Spleen (tissue), 11 donors: Measurements from ENCODE around the gene CABLES1. TPM values are rescaled to one million over a fixed set of nuclear protein-coding genes. Genes with fewer than 3 reads are reported as not detected.

Experiments used
- DNase-seq: peaks from one replicate; pipeline ENCODE4 v3.0.0-alpha.2; 2020
- H3K27ac ChIP-seq, 8 donors: fragments of 200-600 bp; sonication (generic) in 7 of 8; 1 replicate in 4 of 8; 2 replicates in 4 of 8; pipeline versions ENCODE4 v1.5.0 to v1.8.0; 2016 to 2021; ENCODE audit warnings: inconsistent platforms in 4 of 8, mild to moderate bottlenecking in 4 of 8, moderate library complexity in 1 of 8
- H3K27me3 ChIP-seq, 7 donors: fragments of 200-600 bp; sonication (generic) in 6 of 7; replicated peaks in 1 of 7; 1 replicate in 4 of 7; 2 replicates in 3 of 7; pipeline versions ENCODE4 v1.5.0 to v1.8.0; 2016 to 2021; ENCODE audit warnings: inconsistent platforms in 3 of 7, mild to moderate bottlenecking in 1 of 7
- H3K36me3 ChIP-seq, 6 donors: fragments of 200-600 bp; sonication (generic) in 5 of 6; 1 replicate in 4 of 6; 2 replicates in 2 of 6; pipeline versions ENCODE4 v1.5.0 to v1.8.0; 2016 to 2021; ENCODE audit warnings: inconsistent platforms in 2 of 6
- H3K4me1 ChIP-seq, 6 donors: fragments of 200-600 bp; sonication (generic) in 5 of 6; 1 replicate in 3 of 6; 2 replicates in 3 of 6; pipeline versions ENCODE4 v1.5.0 to v1.8.0; 2016 to 2021; ENCODE audit warnings: inconsistent platforms in 3 of 6
- H3K4me3 ChIP-seq, 8 donors: fragments of 200-600 bp; sonication (generic) in 7 of 8; 1 replicate in 4 of 8; 2 replicates in 4 of 8; pipeline versions ENCODE4 v1.5.0 to v1.8.0; 2016 to 2021; ENCODE audit warnings: inconsistent platforms in 4 of 8, mild to moderate bottlenecking in 4 of 8, moderate library complexity in 2 of 8
- H3K9me3 ChIP-seq, 8 donors: fragments of 200-600 bp; sonication (generic) in 7 of 8; 1 replicate in 4 of 8; 2 replicates in 4 of 8; pipeline versions ENCODE4 v1.5.0 to v1.8.0; 2016 to 2021; ENCODE audit warnings: inconsistent platforms in 4 of 8
- CTCF ChIP-seq, 11 experiments: fragments of 200-600 bp in 7 of 11; fragments of 450-650 bp in 4 of 11; sonication (generic) in 4 of 11; IDR thresholded peaks in 8 of 11; conservative IDR thresholded peaks in 3 of 11; 1 replicate in 7 of 11; 2 replicates in 4 of 11; pipeline versions ENCODE4 v1.4.0 to v1.8.0; 2016 to 2021; ENCODE audit warnings: antibody characterized with exemption in 11 of 11, inconsistent platforms in 4 of 11, mild to moderate bottlenecking in 1 of 11
- POLR2A ChIP-seq, 3 donors: fragments of 450-650 bp; IDR thresholded peaks; one replicate each; pipeline ENCODE4 v1.5.1; 2017; ENCODE audit warnings: antibody characterized with exemption in 3 of 3, mild to moderate bottlenecking in 1 of 3
- POLR2AphosphoS5 ChIP-seq, 3 donors: sonication (generic); formaldehyde crosslinking; IDR thresholded peaks; one replicate each; pipeline ENCODE4 v1.5.1; 2017; ENCODE audit warnings: antibody characterized with exemption in 3 of 3
- WGBS, 5 donors: extraction: QIAGEN DNeasy Blood & Tissue Kit in 3 of 5; methylation state at CpG; one replicate each; pipeline versions ENCODE4 v1.1.5 to v1.1.7; 2013 to 2018; 5-methylcytosine and 5-hydroxymethylcytosine counted together
- intact Hi-C: fragments of 100-400 bp; cut with DNase I; formaldehyde crosslinking; loops from one replicate; pipeline ENCODE4 v1.15.0; 2023; ENCODE audit warnings: low total_unique reads
- polyA plus RNA-seq, 3 donors: library from polyadenylated mRNA; stranded (reverse); fragments of 200-250 nt; gene quantifications; one replicate each; pipeline ENCODE4 v1.2.1, GENCODE V29; 2013
- total RNA-seq, 7 donors: library from RNA; depleted of rRNA in 3 of 7; stranded (reverse); fragments of >200 nt in 3 of 7; fragmentation: NEBNext Ultra II Directional in 4 of 7; extraction: Animal tissue kit (Norgen Biotek cat#: 25700) in 4 of 7; gene quantifications; one replicate each; pipeline versions ENCODE4 v1.1.0 to v1.2.1, GENCODE V29; 2016 to 2021
- donor health status: healthy with polysubstance abuse.
- donor health status: DM: no; HTN: no; CAD: no; lungs with moderate emphysema.
- donor health status: DM: no; HTN: no; CAD: no.
- donor health status: Bipolar disorder and iron deficiency.
- donor health status: healthy.
- donor health status: DM: no; HTN: no; CAD: no.
- donor health status: DM: yes; HTN: yes; CAD: no.

Gene CABLES1
- total and polyA plus RNA-seq, 10 donors: 1.7 to 18.7 (median 6.0) TPM

DNA sequence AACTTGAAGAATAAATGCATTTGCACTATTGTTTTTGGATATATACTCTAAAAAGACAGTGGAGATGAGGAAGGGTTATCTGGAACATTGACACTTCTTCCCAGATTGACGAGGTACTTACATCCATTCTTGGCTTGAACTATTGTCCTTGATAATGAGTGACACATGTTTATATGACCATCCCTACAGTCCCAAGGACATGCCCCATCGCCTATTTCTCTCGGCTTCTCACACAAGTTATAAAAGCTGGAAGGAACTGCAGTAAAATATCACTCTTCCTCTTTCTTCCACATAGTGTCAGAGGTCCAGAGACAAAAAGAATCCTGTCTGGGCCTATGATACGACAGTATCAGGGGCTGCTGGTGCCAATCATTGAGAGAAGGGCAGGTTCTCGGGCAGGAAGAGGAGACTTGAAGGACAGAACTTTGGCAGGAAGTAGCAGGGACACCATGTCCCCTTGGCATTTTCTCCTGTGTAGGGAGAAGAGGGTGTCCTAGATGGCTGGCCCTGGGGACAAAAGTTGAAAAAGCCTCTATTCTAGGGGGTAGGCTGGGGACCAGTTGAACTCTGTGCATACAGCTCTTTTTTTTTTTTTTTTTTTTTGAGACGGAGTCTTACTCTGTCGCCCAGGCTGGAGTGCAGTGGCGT is 5.8 kb upstream of the CABLES1 start:
- no peak for TF ChIP-seq CTCF (IDR thresholded peaks at IDR 0.05 in 8 of 11, conservative IDR thresholded peaks at IDR 0.05 in 3 of 11)
- TF ChIP-seq POLR2AphosphoS5 (IDR thresholded peaks at IDR 0.05): peak in 1 of 3 donors; percentile 42
- WGBS, 5 donors: 70 to 76% (median 73%) methylated on average over 5 to 8 of the region's 8 CpGs
- Histone ChIP-seq H3K9me3 (no peaks in the 10 kb centered on the region), H3K4me1 (peaks cover 6 to 39% (median 13%) of the 10 kb centered on the region in 6 donors), H3K27me3 (peaks cover 0 to 30% (median under 1%) of the 10 kb centered on the region in 7 donors), H3K4me3 (no peak overlapping the region), H3K36me3 (no peaks in the 10 kb centered on the region), H3K27ac (peak overlapping the region in 3 of 8 donors; percentile 37 to 56 (median 49))
- intact Hi-C loops: loop anchor here (5.0 to 10.0 kb wide), 2 partner anchors 228 to 285 kb away; no protein-coding TSS in a partner anchor
- no peak for DNase-seq

DNA sequence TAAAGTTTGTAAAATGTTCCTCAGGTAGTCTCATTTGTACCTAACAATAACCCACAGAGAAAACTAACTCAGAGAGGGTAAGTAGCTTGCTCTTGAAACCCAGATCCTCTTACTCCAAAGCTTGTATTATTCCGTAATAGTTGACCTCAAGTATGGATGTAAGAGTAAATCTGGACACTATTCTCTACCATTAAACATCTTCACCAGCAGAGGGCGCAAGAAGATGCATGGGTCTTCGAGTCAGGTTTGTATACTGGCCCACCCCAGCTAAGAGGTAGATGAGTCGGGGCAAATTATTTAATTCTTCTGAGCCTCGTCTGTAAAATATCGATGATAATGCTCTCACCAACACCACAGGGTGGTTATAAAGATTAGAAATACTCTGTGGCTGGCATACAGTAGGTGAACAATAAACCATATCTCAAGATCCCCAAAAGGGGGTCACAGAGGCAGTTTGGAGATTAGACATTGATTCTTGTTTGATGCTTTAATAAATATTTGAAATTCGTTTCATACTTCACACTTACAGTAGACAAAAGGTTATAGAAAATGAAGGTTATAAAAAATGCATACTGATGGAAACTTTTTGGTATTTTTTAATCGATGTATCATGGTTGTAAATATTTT is 3.5 kb upstream of the CABLES1 start:
- Histone ChIP-seq H3K27me3 (peaks cover 0 to 50% (median 20%) of the 10 kb centered on the region in 7 donors), H3K9me3 (no peaks in the 10 kb centered on the region), H3K36me3 (no peaks in the 10 kb centered on the region), H3K4me1 (peaks cover 20 to 54% (median 29%) of the 10 kb centered on the region in 6 donors), H3K27ac (no peak overlapping the region), H3K4me3 (no peak overlapping the region)
- 19 to 24% (median 22%) methylated on average over 8 of the region's 8 CpGs for WGBS, 5 donors
- intact Hi-C loops: loop anchor here (5.0 to 10.0 kb wide), 2 partner anchors 225 to 283 kb away; no protein-coding TSS in a partner anchor
- TF ChIP-seq POLR2AphosphoS5 (IDR thresholded peaks at IDR 0.05): no peak
- TF ChIP-seq CTCF (IDR thresholded peaks at IDR 0.05 in 8 of 11, conservative IDR thresholded peaks at IDR 0.05 in 3 of 11): peak; percentile 47 to 83 (median 74)
- DNase-seq: no peak

DNA sequence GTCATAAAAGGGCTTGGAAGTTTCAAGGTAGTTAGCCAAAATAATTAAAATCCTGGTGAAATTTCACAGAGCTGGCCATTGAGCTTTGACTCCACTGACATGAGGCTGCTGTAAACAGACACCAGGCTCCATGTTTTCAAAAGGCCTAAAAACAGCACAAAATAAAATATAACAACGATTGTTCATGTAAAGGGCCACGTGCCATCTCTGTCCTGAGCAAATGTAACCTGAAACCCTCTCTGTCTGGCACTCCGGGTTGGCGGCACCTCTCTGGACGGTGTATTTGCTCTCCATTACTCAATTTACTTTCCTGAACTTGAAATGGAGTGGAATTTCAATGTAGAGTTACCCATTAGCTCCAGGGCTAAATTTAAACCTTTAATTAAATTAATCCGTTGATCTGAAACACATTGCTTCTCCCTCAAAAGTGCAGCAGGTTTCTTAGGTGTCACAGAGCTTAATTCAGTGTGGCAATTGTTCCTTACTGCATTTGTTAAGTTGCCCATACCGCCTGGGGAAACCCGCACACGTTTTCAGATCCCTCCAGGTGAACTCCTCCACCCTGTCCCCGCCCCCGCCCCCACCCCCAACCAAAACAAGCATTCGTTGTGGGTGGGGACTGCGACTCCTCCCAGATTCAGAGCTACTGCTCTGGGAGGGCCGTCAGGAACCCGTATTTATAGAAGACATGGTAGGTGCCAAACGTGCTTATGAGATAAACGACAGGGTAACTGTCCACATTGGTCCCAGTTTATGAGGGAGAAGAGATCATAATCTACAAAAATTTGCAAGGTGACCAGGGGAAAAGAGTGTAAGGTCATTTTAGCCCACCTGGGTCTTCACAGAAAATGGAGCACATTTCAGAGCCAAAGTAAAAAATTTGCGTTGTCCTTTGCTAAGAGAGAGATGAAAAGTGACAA is 1.2 kb upstream of the CABLES1 start:
- Histone ChIP-seq H3K27me3 (peaks cover 0 to 70% (median 23%) of the 10 kb centered on the region in 7 donors), H3K36me3 (no peaks in the 10 kb centered on the region), H3K4me1 (peaks cover 23 to 64% (median 40%) of the 10 kb centered on the region in 6 donors), H3K4me3 (peak overlapping the region in 4 of 8 donors; percentile 58 to 81 (median 61)), H3K9me3 (no peaks in the 10 kb centered on the region), H3K27ac (peak overlapping the region in 1 of 8 donors; percentile 59)
- WGBS, 5 donors: 38 to 47% (median 45%) methylated on average over 16 to 18 of the region's 18 CpGs
- DNase-seq: no peak
- TF ChIP-seq POLR2A (IDR thresholded peaks at IDR 0.05) (no peak), CTCF (IDR thresholded peaks at IDR 0.05 in 8 of 11, conservative IDR thresholded peaks at IDR 0.05 in 3 of 11) (no peak), POLR2AphosphoS5 (IDR thresholded peaks at IDR 0.05) (no peak)
- intact Hi-C loops: loop anchor here (5.0 to 10.0 kb wide), 2 partner anchors 223 to 281 kb away; no protein-coding TSS in a partner anchor
